Spleen (tissue), 7 donors: ENCODE data around the gene RCN2.
A peak's percentile ranks its signal among the peaks of the same experiment; 100 is the strongest.

Experiments used
- POLR2AphosphoS5 ChIP-seq, 3 donors: sonication (generic); formaldehyde crosslinking; IDR thresholded peaks; one replicate each; pipeline ENCODE4 v1.5.1; 2017; ENCODE audit warnings: antibody characterized with exemption in 3 of 3
- TF ChIP-seq, protein P1 (sequence below), 11 experiments: fragments of 200-600 bp in 7 of 11; fragments of 450-650 bp in 4 of 11; sonication (generic) in 4 of 11; IDR thresholded peaks in 8 of 11; conservative IDR thresholded peaks in 3 of 11; 1 replicate in 7 of 11; 2 replicates in 4 of 11; pipeline versions ENCODE4 v1.4.0 to v1.8.0; 2016 to 2021; ENCODE audit warnings: antibody characterized with exemption in 11 of 11, inconsistent platforms in 4 of 11, mild to moderate bottlenecking in 1 of 11
- donor health status: DM: no; HTN: no; CAD: no; lungs with moderate emphysema.
- donor health status: DM: no; HTN: no; CAD: no.
- donor health status: DM: no; HTN: no; CAD: no.

DNA sequence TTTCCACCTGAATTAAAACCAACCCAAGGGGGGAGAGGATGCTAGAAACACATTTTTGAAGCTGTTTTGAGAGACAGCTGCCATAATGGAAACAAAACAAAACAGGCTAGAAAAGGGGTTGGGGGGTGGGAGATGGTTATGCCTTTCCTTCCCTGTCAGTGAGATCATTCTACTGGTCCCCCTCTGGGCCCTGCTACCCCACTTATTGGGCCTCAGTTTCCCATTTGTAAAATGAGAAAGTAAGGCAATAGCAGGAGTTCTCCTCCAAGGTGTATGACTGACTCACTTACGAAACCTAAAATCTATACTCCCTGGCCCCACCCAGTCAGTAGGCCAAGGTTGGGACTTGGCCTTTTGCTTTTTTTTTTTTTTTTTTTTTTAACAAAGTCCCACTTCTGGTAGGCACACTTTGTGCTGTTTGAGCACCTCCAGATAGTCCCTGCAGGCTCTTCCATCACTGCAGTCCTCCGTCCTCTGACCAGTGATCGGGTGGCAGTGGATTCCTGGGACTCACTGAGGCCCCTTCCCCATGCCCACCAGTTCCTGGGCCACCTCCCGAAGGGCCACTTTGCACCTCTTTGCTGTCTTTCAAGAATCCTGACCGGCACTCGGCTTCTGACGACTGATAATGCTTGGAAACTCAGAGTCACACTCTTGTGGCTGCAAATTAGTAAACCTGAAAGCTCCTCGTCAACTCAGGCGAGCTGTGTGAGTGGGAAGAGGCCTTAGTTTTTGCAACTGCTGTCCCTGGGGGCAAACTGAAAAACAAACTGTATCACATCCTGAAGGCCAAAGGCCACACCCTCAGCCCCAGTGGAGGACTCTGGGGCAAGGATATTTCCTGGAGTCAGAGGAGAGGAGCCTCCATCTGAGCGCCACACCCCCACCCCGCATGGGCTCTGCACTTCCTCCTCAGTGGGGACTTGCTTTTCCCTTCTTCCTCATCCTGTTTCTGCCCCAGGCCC lies 56.6 kb downstream of the RCN2 start:
- peak in 1 of 3 donors; percentile 29 for TF ChIP-seq POLR2AphosphoS5 (IDR thresholded peaks at IDR 0.05)
- TF ChIP-seq, protein P1, sequence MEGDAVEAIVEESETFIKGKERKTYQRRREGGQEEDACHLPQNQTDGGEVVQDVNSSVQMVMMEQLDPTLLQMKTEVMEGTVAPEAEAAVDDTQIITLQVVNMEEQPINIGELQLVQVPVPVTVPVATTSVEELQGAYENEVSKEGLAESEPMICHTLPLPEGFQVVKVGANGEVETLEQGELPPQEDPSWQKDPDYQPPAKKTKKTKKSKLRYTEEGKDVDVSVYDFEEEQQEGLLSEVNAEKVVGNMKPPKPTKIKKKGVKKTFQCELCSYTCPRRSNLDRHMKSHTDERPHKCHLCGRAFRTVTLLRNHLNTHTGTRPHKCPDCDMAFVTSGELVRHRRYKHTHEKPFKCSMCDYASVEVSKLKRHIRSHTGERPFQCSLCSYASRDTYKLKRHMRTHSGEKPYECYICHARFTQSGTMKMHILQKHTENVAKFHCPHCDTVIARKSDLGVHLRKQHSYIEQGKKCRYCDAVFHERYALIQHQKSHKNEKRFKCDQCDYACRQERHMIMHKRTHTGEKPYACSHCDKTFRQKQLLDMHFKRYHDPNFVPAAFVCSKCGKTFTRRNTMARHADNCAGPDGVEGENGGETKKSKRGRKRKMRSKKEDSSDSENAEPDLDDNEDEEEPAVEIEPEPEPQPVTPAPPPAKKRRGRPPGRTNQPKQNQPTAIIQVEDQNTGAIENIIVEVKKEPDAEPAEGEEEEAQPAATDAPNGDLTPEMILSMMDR (IDR thresholded peaks at IDR 0.05 in 8 of 11, conservative IDR thresholded peaks at IDR 0.05 in 3 of 11), result no peak
